Activated B cell treated with CpG ODN at 0.5 μM for 24 hours (primary cell): ENCODE results near the gene WIPF3. TPM values are rescaled to one million over a fixed set of nuclear protein-coding genes. Genes with fewer than 3 reads are reported as not detected.

Experiments
- ATAC-seq: fragments of 200-7000 bp; cut with Tn5 transposase; one replicate; pipeline ENCODE4 v1.10.0; 2021; ENCODE audit warnings: low read depth, mild to moderate bottlenecking, moderate library complexity
- CTCF ChIA-PET: fragments of 350-600 bp; sonication (Branson Sonifier 250); formaldehyde crosslinking; loops from one replicate; lab custom pipeline; 2021; ENCODE audit warnings: antibody characterized with exemption; lab: Charles Lee
- POLR2A ChIA-PET: fragments of 350-600 bp; sonication (Branson Sonifier 250); formaldehyde crosslinking; loops from one replicate; lab custom pipeline; 2021; ENCODE audit warnings: antibody characterized with exemption; lab: Charles Lee
- DNase-seq: peaks from one replicate; pipeline ENCODE4 v3.0.0; 2022
- H3K27ac Mint-ChIP-seq: one replicate; pipeline ENCODE4 v1.8.0; 2020; ENCODE audit warnings: mixed read lengths
- H3K27me3 Mint-ChIP-seq: one replicate; pipeline ENCODE4 v1.8.0; 2021; ENCODE audit warnings: mixed read lengths
- H3K36me3 Mint-ChIP-seq: one replicate; pipeline ENCODE4 v1.8.0; 2021; ENCODE audit warnings: low read depth, mixed read lengths
- H3K4me1 Mint-ChIP-seq: one replicate; pipeline ENCODE4 v1.8.0; 2021; ENCODE audit warnings: mixed read lengths
- H3K4me3 Mint-ChIP-seq: one replicate; pipeline ENCODE4 v1.8.0; 2020; ENCODE audit warnings: mild to moderate bottlenecking, mixed read lengths
- H3K9me3 Mint-ChIP-seq: one replicate; pipeline ENCODE4 v1.8.0; 2020; ENCODE audit warnings: mixed read lengths
- intact Hi-C: fragments of 100-400 bp; cut with micrococcal nuclease; formaldehyde crosslinking; loops from one replicate; pipeline ENCODE4 v1.15.1; 2024
- total RNA-seq: library from RNA; stranded (reverse); gene quantifications from 2 replicates; pipeline ENCODE4 v1.2.3, GENCODE V29; 2022
- TF ChIP-seq, protein P1 (sequence below): fragments of 200-600 bp; IDR thresholded peaks from one replicate; pipeline ENCODE4 v1.8.0; 2022; ENCODE audit warnings: antibody characterized with exemption, mild to moderate bottlenecking

The WIPF3 gene
- total RNA-seq, 1 donor from 2014 or later = not detected

DNA sequence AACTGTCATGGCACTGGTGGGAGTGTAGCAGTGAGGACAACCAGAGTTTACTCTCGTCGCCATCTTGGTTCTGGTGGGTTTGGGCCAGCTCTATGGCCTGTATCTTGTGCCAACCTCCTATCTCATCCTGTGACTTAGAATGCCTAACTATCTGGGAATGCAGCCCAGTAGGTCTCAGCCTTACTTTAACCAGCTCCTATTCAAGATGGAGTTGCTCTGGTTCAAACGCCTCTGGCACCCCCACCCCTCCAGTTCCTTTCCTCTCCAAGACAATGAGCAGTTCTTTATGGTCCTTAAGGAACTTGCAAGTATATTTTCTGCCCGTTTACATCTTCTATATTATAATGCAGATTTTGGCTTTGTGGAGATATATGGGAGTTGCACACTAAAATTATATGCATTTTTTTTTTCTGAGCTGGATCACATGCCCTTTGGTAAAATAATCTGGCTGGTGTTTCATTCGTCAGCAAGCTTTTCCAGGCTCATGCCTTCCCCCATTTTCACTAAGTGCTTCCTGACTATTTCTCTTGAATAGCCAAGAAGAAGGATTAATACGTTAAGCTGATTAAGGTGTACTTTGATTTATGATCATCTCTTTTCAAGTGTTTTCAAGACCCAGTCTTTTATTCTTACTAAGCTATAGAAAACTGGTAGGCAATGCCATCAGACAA, 11.2 kb upstream of the WIPF3 start:
- ChIA-PET CTCF (no interaction called here), POLR2A (no interaction called here)
- Mint-ChIP-seq H3K36me3 (no peaks in the 10 kb centered on the region), H3K27me3 (peaks cover 4% of the 10 kb centered on the region), H3K4me1 (no peaks in the 10 kb centered on the region), H3K27ac (no peak overlapping the region), H3K9me3 (no peaks in the 10 kb centered on the region), H3K4me3 (no peak overlapping the region)
- ATAC-seq (no peak), DNase-seq (no peak)
- intact Hi-C loops = no loop called here
- TF ChIP-seq, protein P1, sequence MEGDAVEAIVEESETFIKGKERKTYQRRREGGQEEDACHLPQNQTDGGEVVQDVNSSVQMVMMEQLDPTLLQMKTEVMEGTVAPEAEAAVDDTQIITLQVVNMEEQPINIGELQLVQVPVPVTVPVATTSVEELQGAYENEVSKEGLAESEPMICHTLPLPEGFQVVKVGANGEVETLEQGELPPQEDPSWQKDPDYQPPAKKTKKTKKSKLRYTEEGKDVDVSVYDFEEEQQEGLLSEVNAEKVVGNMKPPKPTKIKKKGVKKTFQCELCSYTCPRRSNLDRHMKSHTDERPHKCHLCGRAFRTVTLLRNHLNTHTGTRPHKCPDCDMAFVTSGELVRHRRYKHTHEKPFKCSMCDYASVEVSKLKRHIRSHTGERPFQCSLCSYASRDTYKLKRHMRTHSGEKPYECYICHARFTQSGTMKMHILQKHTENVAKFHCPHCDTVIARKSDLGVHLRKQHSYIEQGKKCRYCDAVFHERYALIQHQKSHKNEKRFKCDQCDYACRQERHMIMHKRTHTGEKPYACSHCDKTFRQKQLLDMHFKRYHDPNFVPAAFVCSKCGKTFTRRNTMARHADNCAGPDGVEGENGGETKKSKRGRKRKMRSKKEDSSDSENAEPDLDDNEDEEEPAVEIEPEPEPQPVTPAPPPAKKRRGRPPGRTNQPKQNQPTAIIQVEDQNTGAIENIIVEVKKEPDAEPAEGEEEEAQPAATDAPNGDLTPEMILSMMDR = no peak

DNA sequence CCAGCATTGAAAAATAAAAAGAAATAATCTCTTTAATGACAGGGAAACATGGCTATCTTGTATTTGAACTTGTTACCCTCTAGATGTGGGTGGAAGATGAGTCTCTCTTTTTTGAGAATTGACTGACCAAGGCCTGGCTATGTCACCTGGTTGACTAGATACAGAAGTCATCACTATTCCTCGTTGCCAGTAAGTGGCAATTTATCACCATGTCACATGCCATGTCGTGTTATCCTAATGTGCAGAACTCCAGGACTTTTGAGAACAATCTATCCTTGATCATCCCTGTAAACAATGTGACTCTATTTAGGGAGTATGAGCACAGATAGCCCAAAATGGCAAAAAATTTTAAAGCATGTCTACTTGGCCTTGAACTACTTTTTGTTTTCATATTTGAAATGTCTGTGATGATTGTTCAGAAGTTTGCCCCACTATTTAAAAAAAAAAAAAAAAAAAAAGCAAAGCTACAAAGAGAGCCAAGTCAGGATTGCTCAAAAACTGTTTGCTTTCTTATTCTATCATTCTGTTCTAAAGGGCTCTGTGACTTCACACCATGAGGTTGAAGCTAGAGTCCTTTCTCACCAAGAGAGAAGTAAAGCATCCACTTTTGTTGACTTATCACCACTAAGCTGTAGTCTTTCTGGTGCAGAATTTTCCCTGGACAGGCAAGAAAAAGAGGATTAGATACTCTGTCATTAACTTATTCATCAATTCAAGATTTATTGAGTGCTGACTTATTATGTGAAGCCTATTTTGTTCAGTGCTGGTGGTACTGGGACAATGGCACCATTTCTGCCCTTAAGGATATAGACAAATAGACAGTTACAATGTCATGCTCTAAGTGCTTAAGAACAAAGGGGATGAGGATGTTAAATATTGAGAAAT, 10.4 kb upstream of the WIPF3 start:
- H3K27me3 Mint-ChIP-seq = peaks cover 8% of the 10 kb centered on the region
- H3K4me3 Mint-ChIP-seq = no peak overlapping the region
- DNase-seq (no peak), ATAC-seq (no peak)
- intact Hi-C loops = no loop called here
- no peak overlapping the region for H3K27ac Mint-ChIP-seq
- H3K36me3 Mint-ChIP-seq = no peaks in the 10 kb centered on the region
- CTCF ChIA-PET = no interaction called here
- TF ChIP-seq, protein P1 = no peak
- POLR2A ChIA-PET = no interaction called here
- no peaks in the 10 kb centered on the region for H3K9me3 Mint-ChIP-seq
- H3K4me1 Mint-ChIP-seq = no peaks in the 10 kb centered on the region

DNA sequence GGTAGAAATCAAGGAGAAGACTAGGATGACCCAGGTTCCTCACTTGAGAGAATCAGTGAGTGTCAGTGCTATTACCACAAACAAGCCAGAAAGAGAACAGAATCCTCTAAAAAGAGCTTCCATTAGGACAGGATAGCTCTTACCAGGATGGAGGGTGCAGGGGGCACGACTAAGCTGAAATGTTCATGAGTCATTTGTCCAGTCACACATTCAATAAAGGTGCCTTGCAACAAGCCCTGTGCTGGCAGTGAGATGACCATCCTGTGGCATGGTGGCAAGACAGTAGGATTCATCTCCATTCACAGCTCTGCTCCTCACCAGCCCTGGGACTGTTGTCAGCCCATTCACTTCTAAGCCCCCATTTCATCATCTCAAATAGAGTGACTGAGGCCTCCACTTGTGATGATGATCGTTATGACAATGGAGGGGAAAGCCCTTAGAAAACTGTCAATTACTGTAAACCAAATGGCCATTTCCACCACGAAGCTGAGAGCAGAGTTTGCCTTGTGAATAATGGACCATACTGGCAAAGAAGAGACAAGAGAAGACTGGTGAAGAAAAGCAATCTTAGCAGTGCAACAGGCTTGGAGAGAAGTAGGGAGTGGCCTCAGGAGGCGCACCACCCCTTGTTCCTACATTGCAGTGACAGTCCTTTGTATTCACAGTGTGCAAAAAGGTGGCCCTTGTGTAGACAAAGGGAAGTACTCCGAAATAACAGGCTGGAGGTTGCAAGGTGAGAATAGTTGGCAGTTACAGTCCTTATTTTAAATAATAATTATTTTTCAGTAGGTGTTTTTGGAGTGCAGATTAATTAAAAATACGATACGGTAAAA, 9.0 kb upstream of the WIPF3 start:
- no peak for DNase-seq
- intact Hi-C loops = no loop called here
- TF ChIP-seq, protein P1 = no peak
- ATAC-seq = no peak
- Mint-ChIP-seq H3K4me3 (no peak overlapping the region), H3K9me3 (no peaks in the 10 kb centered on the region), H3K27ac (no peak overlapping the region), H3K27me3 (peaks cover 19% of the 10 kb centered on the region), H3K36me3 (no peaks in the 10 kb centered on the region), H3K4me1 (no peaks in the 10 kb centered on the region)
- POLR2A ChIA-PET = no interaction called here
- CTCF ChIA-PET = no interaction called here

DNA sequence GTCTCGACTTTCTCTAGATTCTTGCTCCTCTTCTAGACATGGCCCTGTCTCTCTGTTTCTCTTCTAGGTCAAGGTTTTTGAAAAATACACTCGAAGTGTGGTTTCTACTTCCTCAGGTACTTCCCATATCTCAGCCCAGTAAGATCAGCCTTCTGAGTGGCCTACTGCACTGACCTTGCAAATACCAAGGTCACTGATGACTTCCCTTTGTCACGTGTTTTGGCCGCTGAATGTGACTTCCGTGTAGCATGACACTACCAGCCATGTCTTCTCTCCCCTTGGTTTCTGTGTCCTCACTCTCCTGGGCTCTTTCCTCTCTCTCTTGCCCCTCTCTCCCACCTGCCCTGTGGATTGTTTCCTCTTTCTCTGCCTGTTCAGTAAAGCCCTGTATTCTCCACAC, 7.9 kb upstream of the WIPF3 start:
- peaks cover 28% of the 10 kb centered on the region for H3K27me3 Mint-ChIP-seq
- CTCF ChIA-PET = no interaction called here
- intact Hi-C loops = no loop called here
- H3K4me1 Mint-ChIP-seq = no peaks in the 10 kb centered on the region
- no peak overlapping the region for H3K27ac Mint-ChIP-seq
- TF ChIP-seq, protein P1 = no peak
- no peaks in the 10 kb centered on the region for H3K9me3 Mint-ChIP-seq
- H3K36me3 Mint-ChIP-seq = no peaks in the 10 kb centered on the region
- ATAC-seq (no peak), DNase-seq (no peak)
- POLR2A ChIA-PET = no interaction called here
- H3K4me3 Mint-ChIP-seq = no peak overlapping the region
